HepG2 (cell line): ENCODE data around the gene FBXO2. TPM values are rescaled to one million over a fixed set of nuclear protein-coding genes. Genes with fewer than 3 reads are reported as not detected.

Experiments
- CHCHD3 ChIP-seq: sonication (generic); formaldehyde crosslinking; IDR thresholded peaks from 2 replicates; pipeline ENCODE4 v1.8.0; 2022; ENCODE audit warnings: mild to moderate bottlenecking, missing genetic modification reagents, moderate library complexity
- DMTF1 ChIP-seq: sonication (generic); formaldehyde crosslinking; IDR thresholded peaks from 2 replicates; pipeline ENCODE4 v1.4.0; 2020; ENCODE audit warnings: mild to moderate bottlenecking, missing genetic modification reagents
- GPN1 ChIP-seq: sonication (generic); formaldehyde crosslinking; IDR thresholded peaks from 2 replicates; pipeline ENCODE4 v1.5.1; 2020; ENCODE audit warnings: missing genetic modification reagents, borderline replicate concordance
- JUNB ChIP-seq: sonication (generic); formaldehyde crosslinking; IDR thresholded peaks from 2 replicates; pipeline ENCODE4 v1.8.0; 2022; ENCODE audit warnings: missing genetic modification reagents, mild to moderate bottlenecking, borderline replicate concordance
- MEF2D ChIP-seq: sonication (generic); formaldehyde crosslinking; IDR thresholded peaks from 2 replicates; pipeline ENCODE4 v1.5.1; 2020; ENCODE audit warnings: mild to moderate bottlenecking, missing genetic modification reagents
- NRL ChIP-seq: sonication (generic); formaldehyde crosslinking; IDR thresholded peaks from 2 replicates; pipeline ENCODE4 v1.5.0; 2020; ENCODE audit warnings: missing genetic modification reagents, mild to moderate bottlenecking, moderate library complexity, borderline replicate concordance
- RBM22 ChIP-seq: fragments of 200-400 bp; formaldehyde crosslinking; optimal IDR thresholded peaks from 2 replicates; pipeline ENCODE3; 2017; ENCODE audit warnings: mild to moderate bottlenecking, low read length, moderate library complexity
- RCOR2 ChIP-seq: IDR thresholded peaks from 2 replicates; pipeline ENCODE4 v1.6.1; 2016; ENCODE audit warnings: missing biosample characterization, missing genetic modification reagents
- SOX5 ChIP-seq: IDR thresholded peaks from 2 replicates; pipeline ENCODE4 v1.6.1; 2016; ENCODE audit warnings: borderline replicate concordance
- ZBTB42 ChIP-seq: sonication (generic); formaldehyde crosslinking; IDR thresholded peaks from 2 replicates; pipeline ENCODE4 v1.5.0; 2020; ENCODE audit warnings: mild to moderate bottlenecking, missing genetic modification reagents
- ZC3H4 ChIP-seq: sonication (generic); formaldehyde crosslinking; IDR thresholded peaks from 2 replicates; pipeline ENCODE4 v1.4.0; 2020; ENCODE audit warnings: missing genetic modification reagents, borderline replicate concordance
- ZKSCAN1 ChIP-seq: fragments of 150-350 bp; IDR thresholded peaks from 2 replicates; pipeline ENCODE4 v1.6.1; 2014; ENCODE audit warnings: low read length
- ZNF326 ChIP-seq: sonication (generic); formaldehyde crosslinking; IDR thresholded peaks from 2 replicates; pipeline ENCODE4 v1.4.0; 2020; ENCODE audit warnings: missing genetic modification reagents, borderline replicate concordance
- ZNF33B ChIP-seq: sonication (generic); formaldehyde crosslinking; IDR thresholded peaks from 2 replicates; pipeline ENCODE4 v1.5.1; 2020; ENCODE audit warnings: mild to moderate bottlenecking, missing genetic modification reagents
- ZNF446 ChIP-seq: sonication (generic); formaldehyde crosslinking; IDR thresholded peaks from 2 replicates; pipeline ENCODE4 v1.5.0; 2020; ENCODE audit warnings: mild to moderate bottlenecking, missing genetic modification reagents
- ZNF558 ChIP-seq: sonication (generic); formaldehyde crosslinking; IDR thresholded peaks from 2 replicates; pipeline ENCODE4 v1.9.0; 2022; ENCODE audit warnings: mild to moderate bottlenecking, missing genetic modification reagents, borderline replicate concordance
- ZNF766 ChIP-seq: sonication (generic); formaldehyde crosslinking; IDR thresholded peaks from 2 replicates; pipeline ENCODE4 v1.5.0; 2020; ENCODE audit warnings: missing genetic modification reagents, borderline replicate concordance
- ZNF83 ChIP-seq: sonication (generic); formaldehyde crosslinking; IDR thresholded peaks from 2 replicates; pipeline ENCODE4 v1.4.0; 2020; ENCODE audit warnings: missing genetic modification reagents, mild to moderate bottlenecking, borderline replicate concordance
- ZNF850 ChIP-seq: sonication (generic); formaldehyde crosslinking; conservative IDR thresholded peaks from 2 replicates; pipeline ENCODE4 v1.9.0; 2021; ENCODE audit warnings: mild to moderate bottlenecking, missing genetic modification reagents
- polyA plus RNA-seq, 8 experiments: library from polyadenylated mRNA; depleted of rRNA in 3 of 8; stranded (reverse) in 7 of 8; unstranded in 1 of 8; fragments of >200 nt; fragmentation: Illumina TruSeq in 4 of 8; extraction: Trizol in 4 of 8; gene quantifications; 2 replicates each; pipeline versions ENCODE4 v1.2.1 to v1.2.3, GENCODE V29; 2011 to 2016; ENCODE audit warnings: low read depth in 4 of 8, missing spikeins in 1 of 8, mixed read lengths in 1 of 8; ENCODE audit not compliant: insufficient read depth in 1 of 8
- total RNA-seq, 5 experiments: library from RNA; depleted of rRNA; stranded (reverse); fragments of >200 nt; fragmentation: Illumina TruSeq; extraction: Trizol; gene quantifications; 2 replicates each; pipeline ENCODE4 v1.2.3, GENCODE V29; 2016; ENCODE audit warnings: low read depth in 1 of 5
- TF ChIP-seq, protein P1 (sequence below): IDR thresholded peaks from 2 replicates; pipeline ENCODE4 v1.6.1; 2016; ENCODE audit warnings: control low read depth
- TF ChIP-seq, protein P2 (sequence below): sonication (generic); formaldehyde crosslinking; conservative IDR thresholded peaks from 2 replicates; pipeline ENCODE4 v1.4.0; 2020; ENCODE audit warnings: missing genetic modification reagents
- TF ChIP-seq, protein P3 (sequence below): sonication (generic); formaldehyde crosslinking; IDR thresholded peaks from 2 replicates; pipeline ENCODE4 v1.4.0; 2020; ENCODE audit warnings: mild to moderate bottlenecking, missing genetic modification reagents
- TF ChIP-seq, protein P4 (sequence below): sonication (generic); formaldehyde crosslinking; IDR thresholded peaks from 2 replicates; pipeline ENCODE4 v1.9.0; 2022; ENCODE audit warnings: low read depth, missing genetic modification reagents

The FBXO2 gene
- total and polyA plus RNA-seq, 2 of the 13 experiments (the other 11 are each of a cell fraction or from before 2014, with no cell fraction given), result 79.3 to 112 TPM

DNA sequence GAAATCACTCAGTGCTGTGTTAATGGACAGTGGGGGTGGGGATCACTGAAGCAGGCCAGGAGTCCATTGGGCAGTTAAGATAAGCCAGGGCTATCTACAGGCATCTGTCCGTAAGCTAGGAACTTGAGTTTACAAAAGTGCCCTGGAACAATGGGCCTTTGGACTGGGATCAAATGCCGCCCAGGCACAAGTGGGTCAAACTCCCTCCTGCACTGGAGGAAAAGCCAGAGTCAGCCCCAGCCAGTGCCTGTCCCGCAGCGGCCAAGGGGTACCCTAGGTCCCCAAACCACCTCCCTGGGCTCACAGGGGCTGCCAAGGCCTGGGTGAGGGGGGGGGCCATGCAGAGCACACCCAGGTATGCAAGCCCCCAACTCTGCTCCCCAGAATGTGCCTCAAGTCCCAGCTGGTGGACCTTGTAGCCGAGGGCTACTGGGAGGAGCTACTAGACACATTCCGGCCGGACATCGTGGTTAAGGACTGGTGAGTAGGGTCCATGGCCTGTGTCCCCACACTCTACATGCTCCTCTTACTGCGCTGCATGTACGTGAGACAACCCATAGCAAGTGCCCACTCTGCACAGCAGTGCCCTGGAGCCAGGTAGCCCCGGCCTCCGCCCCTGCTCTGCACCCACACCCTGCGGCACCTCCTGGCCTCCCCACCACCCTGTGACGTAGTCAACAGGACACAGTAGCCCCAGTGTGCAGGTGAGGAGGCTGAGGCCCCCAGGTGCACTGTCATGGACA is 17.5 kb upstream of the FBXO2 start (continued):
- TF ChIP-seq, protein P1, sequence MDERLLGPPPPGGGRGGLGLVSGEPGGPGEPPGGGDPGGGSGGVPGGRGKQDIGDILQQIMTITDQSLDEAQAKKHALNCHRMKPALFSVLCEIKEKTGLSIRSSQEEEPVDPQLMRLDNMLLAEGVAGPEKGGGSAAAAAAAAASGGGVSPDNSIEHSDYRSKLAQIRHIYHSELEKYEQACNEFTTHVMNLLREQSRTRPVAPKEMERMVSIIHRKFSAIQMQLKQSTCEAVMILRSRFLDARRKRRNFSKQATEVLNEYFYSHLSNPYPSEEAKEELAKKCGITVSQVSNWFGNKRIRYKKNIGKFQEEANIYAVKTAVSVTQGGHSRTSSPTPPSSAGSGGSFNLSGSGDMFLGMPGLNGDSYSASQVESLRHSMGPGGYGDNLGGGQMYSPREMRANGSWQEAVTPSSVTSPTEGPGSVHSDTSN (CRISPR knock-in tag), result no peak
- TF ChIP-seq ZNF33B (CRISPR knock-in tag), result no peak
- TF ChIP-seq ZBTB42 (CRISPR knock-in tag), result no peak
- no peak for TF ChIP-seq ZC3H4 (CRISPR knock-in tag)
- no peak for TF ChIP-seq ZNF766
- TF ChIP-seq SOX5 (CRISPR knock-in tag), result peak; percentile 87
- TF ChIP-seq GPN1 (CRISPR knock-in tag), result no peak
- no peak for TF ChIP-seq ZNF83 (CRISPR knock-in tag)
- TF ChIP-seq ZKSCAN1, result no peak
- no peak for TF ChIP-seq ZNF446 (CRISPR knock-in tag)
- no peak for TF ChIP-seq ZNF850 (CRISPR knock-in tag)
- TF ChIP-seq NRL (CRISPR knock-in tag), result 0 out of 2 replicates have a peak, but pooled peaks have one; percentile 16
- TF ChIP-seq, protein P2, sequence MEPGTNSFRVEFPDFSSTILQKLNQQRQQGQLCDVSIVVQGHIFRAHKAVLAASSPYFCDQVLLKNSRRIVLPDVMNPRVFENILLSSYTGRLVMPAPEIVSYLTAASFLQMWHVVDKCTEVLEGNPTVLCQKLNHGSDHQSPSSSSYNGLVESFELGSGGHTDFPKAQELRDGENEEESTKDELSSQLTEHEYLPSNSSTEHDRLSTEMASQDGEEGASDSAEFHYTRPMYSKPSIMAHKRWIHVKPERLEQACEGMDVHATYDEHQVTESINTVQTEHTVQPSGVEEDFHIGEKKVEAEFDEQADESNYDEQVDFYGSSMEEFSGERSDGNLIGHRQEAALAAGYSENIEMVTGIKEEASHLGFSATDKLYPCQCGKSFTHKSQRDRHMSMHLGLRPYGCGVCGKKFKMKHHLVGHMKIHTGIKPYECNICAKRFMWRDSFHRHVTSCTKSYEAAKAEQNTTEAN (CRISPR knock-in tag), result no peak
- TF ChIP-seq CHCHD3, result no peak
- no peak for TF ChIP-seq ZNF558
- TF ChIP-seq, protein P3, sequence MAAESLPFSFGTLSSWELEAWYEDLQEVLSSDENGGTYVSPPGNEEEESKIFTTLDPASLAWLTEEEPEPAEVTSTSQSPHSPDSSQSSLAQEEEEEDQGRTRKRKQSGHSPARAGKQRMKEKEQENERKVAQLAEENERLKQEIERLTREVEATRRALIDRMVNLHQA, result no peak
- TF ChIP-seq RCOR2 (CRISPR knock-in tag), result no peak
- TF ChIP-seq, protein P4, sequence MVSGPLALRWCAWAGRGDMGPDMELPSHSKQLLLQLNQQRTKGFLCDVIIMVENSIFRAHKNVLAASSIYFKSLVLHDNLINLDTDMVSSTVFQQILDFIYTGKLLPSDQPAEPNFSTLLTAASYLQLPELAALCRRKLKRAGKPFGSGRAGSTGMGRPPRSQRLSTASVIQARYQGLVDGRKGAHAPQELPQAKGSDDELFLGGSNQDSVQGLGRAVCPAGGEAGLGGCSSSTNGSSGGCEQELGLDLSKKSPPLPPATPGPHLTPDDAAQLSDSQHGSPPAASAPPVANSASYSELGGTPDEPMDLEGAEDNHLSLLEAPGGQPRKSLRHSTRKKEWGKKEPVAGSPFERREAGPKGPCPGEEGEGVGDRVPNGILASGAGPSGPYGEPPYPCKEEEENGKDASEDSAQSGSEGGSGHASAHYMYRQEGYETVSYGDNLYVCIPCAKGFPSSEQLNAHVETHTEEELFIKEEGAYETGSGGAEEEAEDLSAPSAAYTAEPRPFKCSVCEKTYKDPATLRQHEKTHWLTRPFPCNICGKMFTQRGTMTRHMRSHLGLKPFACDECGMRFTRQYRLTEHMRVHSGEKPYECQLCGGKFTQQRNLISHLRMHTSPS (CRISPR knock-in tag), result peak; percentile 54; the same call in 1 of the 2 replicates
- no peak for TF ChIP-seq DMTF1 (CRISPR knock-in tag)
- no peak for TF ChIP-seq ZNF326 (CRISPR knock-in tag)
- TF ChIP-seq MEF2D (CRISPR knock-in tag), result peak; percentile 84
- TF ChIP-seq RBM22, result no peak
- no peak for TF ChIP-seq JUNB
